Measurements from ENCODE around the gene PPFIBP2. TPM values are rescaled to one million over a fixed set of nuclear protein-coding genes. Genes with fewer than 3 reads are reported as not detected.
A peak's percentile ranks its signal among the peaks of the same experiment; 100 is the strongest.

PPFIBP2 gene
- total and polyA plus RNA-seq, 2 donors (not counting 1 experiment from before 2014, with no cell fraction given) = 22.3 to 175 TPM

- H3K27ac ChIP-seq (ENCODE audit: low read length in 2 of 2) = no peak overlapping the region
- ATAC-seq (ENCODE audit: low read depth) = no peak
- H3K79me2 ChIP-seq (ENCODE audit: control insufficient read depth, insufficient read depth, low read length) = peaks cover 2% of the 10 kb centered on the region
- no peak overlapping the region for H3K27ac Mint-ChIP-seq
- H3K9ac ChIP-seq (ENCODE audit: low read length) = no peak overlapping the region
- H3K9me3 ChIP-seq (ENCODE audit: control extremely low read depth in 1 of 3, control insufficient read depth in 2 of 3, insufficient read depth in 1 of 3, low read length in 2 of 3) = no peaks in the 10 kb centered on the region
- H3K4me3 ChIP-seq (ENCODE audit: control extremely low read depth in 1 of 5, extremely low read depth in 1 of 5, insufficient read depth in 1 of 5, low read depth in 2 of 5, low read length in 4 of 5) = no peak overlapping the region
- H2AFZ ChIP-seq (ENCODE audit: insufficient read depth, low read depth, low read length, poor library complexity, severe bottlenecking) = no peak overlapping the region
- intact Hi-C loops (cut with micrococcal nuclease) = no loop called here
- H3K4me2 ChIP-seq (replicated peaks; ENCODE audit: low read depth, low read length, poor library complexity, severe bottlenecking) = peak overlapping the region; percentile 22
- peaks cover 0 to 31% of the 10 kb centered on the region in 2 experiments for H3K36me3 ChIP-seq (replicated peaks in 1 of 2; ENCODE audit: control extremely low read depth in 1 of 2, control insufficient read depth in 1 of 2, extremely low read depth in 1 of 2, insufficient read depth in 2 of 2, low read length in 1 of 2)
- H3K9me3 Mint-ChIP-seq (ENCODE audit: insufficient read depth) = no peaks in the 10 kb centered on the region
- H3K4me1 Mint-ChIP-seq = peaks cover 12% of the 10 kb centered on the region
- 100% methylated on average over 1 of the region's 1 CpG for WGBS (ENCODE audit: insufficient coverage)
- ChIA-PET POLR2A (no interaction called here), CTCF (no interaction called here)
- no peaks in the 10 kb centered on the region for H3K27me3 ChIP-seq (replicated peaks in 1 of 4; ENCODE audit: control extremely low read depth in 1 of 4, control insufficient read depth in 3 of 4, insufficient read depth in 4 of 4, low read length in 3 of 4)
- H4K20me1 ChIP-seq (ENCODE audit: control insufficient read depth, insufficient read depth, low read length, poor library complexity, severe bottlenecking) = peaks cover 18% of the 10 kb centered on the region
- H3K27me3 Mint-ChIP-seq = no peaks in the 10 kb centered on the region
- peaks cover 0 to 15% of the 10 kb centered on the region in 2 donors for H3K4me1 ChIP-seq (ENCODE audit: control insufficient read depth in 2 of 2, insufficient read depth in 2 of 2, low read length in 2 of 2)
- DNase-seq = no peak
- H3K4me3 Mint-ChIP-seq = no peak overlapping the region
- no peak for TF ChIP-seq EZH2 (IDR thresholded peaks at IDR 0.05; ENCODE audit: borderline replicate concordance, insufficient read depth, low read depth, low read length, poor library complexity, severe bottlenecking)
- TF ChIP-seq, protein P1, sequence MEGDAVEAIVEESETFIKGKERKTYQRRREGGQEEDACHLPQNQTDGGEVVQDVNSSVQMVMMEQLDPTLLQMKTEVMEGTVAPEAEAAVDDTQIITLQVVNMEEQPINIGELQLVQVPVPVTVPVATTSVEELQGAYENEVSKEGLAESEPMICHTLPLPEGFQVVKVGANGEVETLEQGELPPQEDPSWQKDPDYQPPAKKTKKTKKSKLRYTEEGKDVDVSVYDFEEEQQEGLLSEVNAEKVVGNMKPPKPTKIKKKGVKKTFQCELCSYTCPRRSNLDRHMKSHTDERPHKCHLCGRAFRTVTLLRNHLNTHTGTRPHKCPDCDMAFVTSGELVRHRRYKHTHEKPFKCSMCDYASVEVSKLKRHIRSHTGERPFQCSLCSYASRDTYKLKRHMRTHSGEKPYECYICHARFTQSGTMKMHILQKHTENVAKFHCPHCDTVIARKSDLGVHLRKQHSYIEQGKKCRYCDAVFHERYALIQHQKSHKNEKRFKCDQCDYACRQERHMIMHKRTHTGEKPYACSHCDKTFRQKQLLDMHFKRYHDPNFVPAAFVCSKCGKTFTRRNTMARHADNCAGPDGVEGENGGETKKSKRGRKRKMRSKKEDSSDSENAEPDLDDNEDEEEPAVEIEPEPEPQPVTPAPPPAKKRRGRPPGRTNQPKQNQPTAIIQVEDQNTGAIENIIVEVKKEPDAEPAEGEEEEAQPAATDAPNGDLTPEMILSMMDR (IDR thresholded peaks at IDR 0.05) = no peak
Measured at GRCh38 chr11:7591987-7592386, 78.2 kb downstream of the PPFIBP2 start.

DNA sequence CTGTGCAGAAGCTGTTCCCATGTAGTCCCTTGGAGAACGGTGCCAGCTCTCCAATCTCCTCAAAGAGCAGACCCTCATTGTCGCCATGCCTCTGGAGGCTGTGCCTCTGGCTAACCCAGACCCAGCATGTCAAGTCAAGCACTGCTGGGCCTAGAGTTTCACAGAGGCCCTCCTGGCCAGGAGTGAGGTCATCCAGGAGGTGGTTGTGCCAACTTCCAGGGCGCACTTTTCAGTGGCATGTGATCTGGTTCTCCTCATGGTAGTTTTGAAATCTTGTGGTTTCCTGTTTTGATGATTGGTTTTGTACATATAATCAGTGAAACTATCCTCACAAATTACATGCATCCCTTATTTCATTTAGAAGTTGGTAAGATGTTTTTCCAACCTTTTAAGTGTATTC lies 78.9 kb downstream of the PPFIBP2 start:
- ATAC-seq (ENCODE audit: low read depth) (no peak), DNase-seq (no peak)
- TF ChIP-seq, protein P1 (IDR thresholded peaks at IDR 0.05) = no peak
- no peak for TF ChIP-seq EZH2 (IDR thresholded peaks at IDR 0.05; ENCODE audit: borderline replicate concordance, insufficient read depth, low read depth, low read length, poor library complexity, severe bottlenecking)
- no peaks in the 10 kb centered on the region for H3K27me3 Mint-ChIP-seq
- peaks cover 11% of the 10 kb centered on the region for H4K20me1 ChIP-seq (ENCODE audit: control insufficient read depth, insufficient read depth, low read length, poor library complexity, severe bottlenecking)
- H3K9me3 Mint-ChIP-seq (ENCODE audit: insufficient read depth) = no peaks in the 10 kb centered on the region
- CTCF ChIA-PET = no interaction called here
- POLR2A ChIA-PET = no interaction called here
- H3K9ac ChIP-seq (ENCODE audit: low read length) = no peak overlapping the region
- H3K9me3 ChIP-seq (ENCODE audit: control extremely low read depth in 1 of 3, control insufficient read depth in 2 of 3, insufficient read depth in 1 of 3, low read length in 2 of 3) = no peaks in the 10 kb centered on the region
- peaks cover 0 to 38% of the 10 kb centered on the region in 2 experiments for H3K36me3 ChIP-seq (replicated peaks in 1 of 2; ENCODE audit: control extremely low read depth in 1 of 2, control insufficient read depth in 1 of 2, extremely low read depth in 1 of 2, insufficient read depth in 2 of 2, low read length in 1 of 2)
- H3K4me2 ChIP-seq (replicated peaks; ENCODE audit: low read depth, low read length, poor library complexity, severe bottlenecking) = peak overlapping the region; percentile 21
- WGBS (ENCODE audit: insufficient coverage) = 100% methylated on average over 2 of the region's 3 CpGs
- peaks cover 12% of the 10 kb centered on the region for H3K4me1 Mint-ChIP-seq
- H3K4me1 ChIP-seq (ENCODE audit: control insufficient read depth in 2 of 2, insufficient read depth in 2 of 2, low read length in 2 of 2) = peaks cover 0 to 15% of the 10 kb centered on the region in 2 donors
- no peak overlapping the region for H3K27ac Mint-ChIP-seq
- H3K27me3 ChIP-seq (replicated peaks in 1 of 4; ENCODE audit: control extremely low read depth in 1 of 4, control insufficient read depth in 3 of 4, insufficient read depth in 4 of 4, low read length in 3 of 4) = no peaks in the 10 kb centered on the region
- H3K27ac ChIP-seq (ENCODE audit: low read length in 2 of 2) = no peak overlapping the region
- H2AFZ ChIP-seq (ENCODE audit: insufficient read depth, low read depth, low read length, poor library complexity, severe bottlenecking) = no peak overlapping the region
- no peak overlapping the region for H3K4me3 Mint-ChIP-seq
- intact Hi-C loops (cut with micrococcal nuclease) = no loop called here
- H3K4me3 ChIP-seq (ENCODE audit: control extremely low read depth in 1 of 5, extremely low read depth in 1 of 5, insufficient read depth in 1 of 5, low read depth in 2 of 5, low read length in 4 of 5) = no peak overlapping the region
- no peaks in the 10 kb centered on the region for H3K79me2 ChIP-seq (ENCODE audit: control insufficient read depth, insufficient read depth, low read length)

Data from B cell (primary cell).